CD14-positive monocyte (primary cell): ENCODE results near the gene IGF2BP1. TPM values are rescaled to one million over a fixed set of nuclear protein-coding genes. Genes with fewer than 3 reads are reported as not detected.

Experiments
- DNase-seq, 3 donors: peaks; one replicate each; pipeline ENCODE4 v3.0.0-alpha.2; 2011 to 2022
- H2AFZ ChIP-seq: 2 replicates; pipeline ENCODE4 v1.6.0; 2012; ENCODE audit warnings: mild to moderate bottlenecking, low read depth, low read length, inconsistent platforms; ENCODE audit not compliant: insufficient read depth, poor library complexity, severe bottlenecking
- H3K27ac ChIP-seq, 2 donors: 1 replicate in 1 of 2; 2 replicates in 1 of 2; pipeline ENCODE4 v1.5.1; 2012 to 2013; ENCODE audit warnings: low read length in 2 of 2, control low read depth in 1 of 2, inconsistent platforms in 1 of 2, low read depth in 1 of 2, mild to moderate bottlenecking in 1 of 2
- H3K27me3 ChIP-seq, 2 donors: one replicate each; pipeline versions ENCODE4 v1.6.0 to v1.6.1; 2011 to 2013; ENCODE audit warnings: low read length in 2 of 2; ENCODE audit not compliant: control insufficient read depth in 2 of 2, insufficient read depth in 2 of 2
- H3K36me3 ChIP-seq, 2 donors: replicated peaks in 1 of 2; 1 replicate in 1 of 2; 2 replicates in 1 of 2; pipeline versions ENCODE4 v1.5.1 to v1.6.1; 2012 to 2013; ENCODE audit warnings: low read length in 2 of 2, control low read depth in 1 of 2, inconsistent platforms in 1 of 2, mild to moderate bottlenecking in 1 of 2; ENCODE audit not compliant: insufficient read depth in 2 of 2, control insufficient read depth in 1 of 2
- H3K4me1 ChIP-seq, 2 donors: 1 replicate in 1 of 2; 2 replicates in 1 of 2; pipeline versions ENCODE4 v1.5.1 to v1.6.1; 2012 to 2013; ENCODE audit warnings: low read length in 2 of 2, control low read depth in 1 of 2, inconsistent platforms in 1 of 2, mild to moderate bottlenecking in 1 of 2, moderate library complexity in 1 of 2; ENCODE audit not compliant: insufficient read depth in 2 of 2, control insufficient read depth in 1 of 2
- H3K4me2 ChIP-seq: replicated peaks from 2 replicates; pipeline ENCODE3; 2012; ENCODE audit warnings: low read length, moderate library complexity, mild to moderate bottlenecking; ENCODE audit not compliant: poor library complexity, severe bottlenecking; ENCODE audit errors: extremely low read depth
- H3K4me3 ChIP-seq, 3 experiments: fragments of 200-600 bp in 1 of 3; sonication (generic) in 1 of 3; replicated peaks in 1 of 3; 1 replicate in 2 of 3; 2 replicates in 1 of 3; pipeline ENCODE4 v1.5.1; 2011 to 2013; ENCODE audit warnings: low read length in 3 of 3, mild to moderate bottlenecking in 3 of 3, control low read depth in 2 of 3, low read depth in 2 of 3, inconsistent platforms in 1 of 3, moderate library complexity in 1 of 3
- H3K79me2 ChIP-seq: 2 replicates; pipeline ENCODE4 v1.6.0; 2012; ENCODE audit warnings: mild to moderate bottlenecking, control low read depth, inconsistent platforms, low read length, moderate library complexity; ENCODE audit not compliant: insufficient read depth
- H3K9ac ChIP-seq: 2 replicates; pipeline ENCODE4 v1.6.0; 2017; ENCODE audit warnings: low read length, mild to moderate bottlenecking; ENCODE audit not compliant: insufficient read depth, poor library complexity, severe bottlenecking
- H3K9me3 ChIP-seq, 2 donors: replicated peaks in 1 of 2; 1 replicate in 1 of 2; 2 replicates in 1 of 2; pipeline versions ENCODE4 v1.5.1 to v1.6.1; 2012 to 2013; ENCODE audit warnings: low read length in 2 of 2, control low read depth in 1 of 2; ENCODE audit not compliant: control insufficient read depth in 1 of 2, insufficient read depth in 1 of 2
- H4K20me1 ChIP-seq: 2 replicates; pipeline ENCODE4 v1.6.0; 2012; ENCODE audit warnings: mild to moderate bottlenecking, low read length, control low read depth, moderate library complexity; ENCODE audit not compliant: insufficient read depth
- H3K27ac Mint-ChIP-seq, 7 donors: one replicate each; pipeline ENCODE4 v1.8.0; 2020; ENCODE audit warnings: mild to moderate bottlenecking in 7 of 7, mixed read lengths in 7 of 7, moderate library complexity in 6 of 7, inconsistent platforms in 2 of 7
- H3K27me3 Mint-ChIP-seq, 3 donors: one replicate each; pipeline ENCODE4 v1.8.0; 2021 to 2022; ENCODE audit warnings: low read depth in 3 of 3, mild to moderate bottlenecking in 3 of 3, mixed read lengths in 3 of 3, moderate library complexity in 3 of 3, inconsistent platforms in 1 of 3
- H3K36me3 Mint-ChIP-seq, 2 donors: one replicate each; pipeline ENCODE4 v1.8.0; 2020; ENCODE audit warnings: mixed read lengths in 2 of 2, inconsistent platforms in 1 of 2, mild to moderate bottlenecking in 1 of 2
- H3K4me1 Mint-ChIP-seq: one replicate; pipeline ENCODE4 v1.8.0; 2020; ENCODE audit warnings: mild to moderate bottlenecking, mixed read lengths
- H3K4me3 Mint-ChIP-seq, 2 donors: one replicate each; pipeline ENCODE4 v1.8.0; 2020; ENCODE audit warnings: mild to moderate bottlenecking in 2 of 2, mixed read lengths in 2 of 2, moderate library complexity in 1 of 2
- H3K9me3 Mint-ChIP-seq, 7 donors: one replicate each; pipeline ENCODE4 v1.8.0; 2020 to 2022; ENCODE audit warnings: mixed read lengths in 7 of 7, mild to moderate bottlenecking in 6 of 7, moderate library complexity in 6 of 7, inconsistent platforms in 2 of 7
- WGBS: methylation state at CpG from one replicate; pipeline ENCODE4 v1.1.5; 2013; ENCODE audit warnings: missing lambda C conversion rate; ENCODE audit not compliant: insufficient coverage; 5-methylcytosine and 5-hydroxymethylcytosine counted together
- intact Hi-C, 2 donors: fragments of 100-400 bp; cut with micrococcal nuclease; formaldehyde crosslinking; loops; one replicate each; pipeline versions ENCODE4 v1.15.0 to v1.15.1; 2023
- polyA plus RNA-seq, 3 donors: library from polyadenylated mRNA; depleted of rRNA in 1 of 3; unstranded in 2 of 3; stranded (reverse) in 1 of 3; fragments of 300-500 nt in 2 of 3; fragments of >200 nt in 1 of 3; fragmentation: Illumina TruSeq in 2 of 3; gene quantifications; 1 replicate in 2 of 3; 2 replicates in 1 of 3; pipeline ENCODE4 v1.2.3, GENCODE V29; 2012 to 2021
- TF ChIP-seq, protein P1 (sequence below): fragments of 200-600 bp; IDR thresholded peaks from one replicate; pipeline ENCODE4 v1.8.0; 2022; ENCODE audit warnings: antibody characterized with exemption, mild to moderate bottlenecking

The IGF2BP1 gene
- polyA plus RNA-seq, 3 donors = not detected

DNA sequence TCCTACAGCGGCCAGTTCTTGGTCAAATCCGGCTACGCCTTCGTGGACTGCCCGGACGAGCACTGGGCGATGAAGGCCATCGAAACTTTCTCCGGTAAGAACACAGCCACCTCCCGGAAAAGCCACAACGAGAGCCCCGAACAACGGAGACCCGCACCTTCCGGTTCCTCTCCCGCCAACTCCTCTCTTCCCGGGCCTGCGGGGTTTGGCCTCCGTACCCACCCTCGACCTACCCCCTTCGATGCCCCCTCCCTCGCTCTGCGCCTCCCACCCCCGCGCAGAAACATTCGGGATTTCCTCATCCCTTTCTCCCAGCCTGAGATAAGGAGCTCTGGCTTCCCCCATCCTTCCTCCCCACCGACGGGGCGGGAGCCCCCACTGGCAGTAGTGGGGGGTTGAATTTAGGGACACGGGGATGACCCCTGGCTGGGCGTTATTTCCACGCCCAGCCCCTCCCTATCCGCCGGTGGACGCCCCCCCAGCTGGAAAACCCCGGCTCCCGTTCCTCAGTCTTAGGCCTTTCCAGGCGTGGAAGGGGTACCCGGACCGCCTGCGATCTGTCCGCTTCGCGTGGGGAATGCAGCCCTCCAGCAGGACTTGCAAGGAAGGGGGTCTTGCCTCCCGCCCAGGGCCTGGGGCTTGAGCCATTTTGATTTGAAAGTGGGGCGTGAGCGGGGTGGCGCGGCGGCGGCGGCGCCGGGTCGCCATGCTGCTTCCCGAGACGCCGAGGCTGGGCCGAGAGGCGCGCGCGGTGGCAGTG lies 822 bp downstream of the IGF2BP1 start:
- Histone ChIP-seq H3K9me3 (peaks cover 5 to 11% of the 10 kb centered on the region in 2 donors), H3K79me2 (no peaks in the 10 kb centered on the region), H3K4me3 (peak overlapping the region in 1 of 3 experiments; percentile 63), H3K9ac (peak overlapping the region; percentile 8), H4K20me1 (no peaks in the 10 kb centered on the region), H2AFZ (peak overlapping the region; percentile 50), H3K27ac (no peak overlapping the region), H3K27me3 (peaks cover 90 to 100% of the 10 kb centered on the region in 2 donors), H3K4me2 (peak overlapping the region; percentile 58), H3K4me1 (peaks cover 24 to 30% of the 10 kb centered on the region in 2 donors), H3K36me3 (no peaks in the 10 kb centered on the region)
- no peak overlapping the region for H3K27ac Mint-ChIP-seq
- TF ChIP-seq, protein P1, sequence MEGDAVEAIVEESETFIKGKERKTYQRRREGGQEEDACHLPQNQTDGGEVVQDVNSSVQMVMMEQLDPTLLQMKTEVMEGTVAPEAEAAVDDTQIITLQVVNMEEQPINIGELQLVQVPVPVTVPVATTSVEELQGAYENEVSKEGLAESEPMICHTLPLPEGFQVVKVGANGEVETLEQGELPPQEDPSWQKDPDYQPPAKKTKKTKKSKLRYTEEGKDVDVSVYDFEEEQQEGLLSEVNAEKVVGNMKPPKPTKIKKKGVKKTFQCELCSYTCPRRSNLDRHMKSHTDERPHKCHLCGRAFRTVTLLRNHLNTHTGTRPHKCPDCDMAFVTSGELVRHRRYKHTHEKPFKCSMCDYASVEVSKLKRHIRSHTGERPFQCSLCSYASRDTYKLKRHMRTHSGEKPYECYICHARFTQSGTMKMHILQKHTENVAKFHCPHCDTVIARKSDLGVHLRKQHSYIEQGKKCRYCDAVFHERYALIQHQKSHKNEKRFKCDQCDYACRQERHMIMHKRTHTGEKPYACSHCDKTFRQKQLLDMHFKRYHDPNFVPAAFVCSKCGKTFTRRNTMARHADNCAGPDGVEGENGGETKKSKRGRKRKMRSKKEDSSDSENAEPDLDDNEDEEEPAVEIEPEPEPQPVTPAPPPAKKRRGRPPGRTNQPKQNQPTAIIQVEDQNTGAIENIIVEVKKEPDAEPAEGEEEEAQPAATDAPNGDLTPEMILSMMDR = no peak
- no peak for DNase-seq
- H3K4me3 Mint-ChIP-seq = peak overlapping the region; percentile 48 to 88
- WGBS = 1% methylated on average over 40 of the region's 63 CpGs
- intact Hi-C loops = no loop called here
- H3K36me3 Mint-ChIP-seq = peaks cover 3 to 12% of the 10 kb centered on the region in 2 donors
- H3K27me3 Mint-ChIP-seq = peaks cover 92 to 94% (median 92%) of the 10 kb centered on the region in 3 donors
- peaks cover 27% of the 10 kb centered on the region for H3K4me1 Mint-ChIP-seq
- peaks cover 0 to 32% (median 19%) of the 10 kb centered on the region in 7 donors for H3K9me3 Mint-ChIP-seq

DNA sequence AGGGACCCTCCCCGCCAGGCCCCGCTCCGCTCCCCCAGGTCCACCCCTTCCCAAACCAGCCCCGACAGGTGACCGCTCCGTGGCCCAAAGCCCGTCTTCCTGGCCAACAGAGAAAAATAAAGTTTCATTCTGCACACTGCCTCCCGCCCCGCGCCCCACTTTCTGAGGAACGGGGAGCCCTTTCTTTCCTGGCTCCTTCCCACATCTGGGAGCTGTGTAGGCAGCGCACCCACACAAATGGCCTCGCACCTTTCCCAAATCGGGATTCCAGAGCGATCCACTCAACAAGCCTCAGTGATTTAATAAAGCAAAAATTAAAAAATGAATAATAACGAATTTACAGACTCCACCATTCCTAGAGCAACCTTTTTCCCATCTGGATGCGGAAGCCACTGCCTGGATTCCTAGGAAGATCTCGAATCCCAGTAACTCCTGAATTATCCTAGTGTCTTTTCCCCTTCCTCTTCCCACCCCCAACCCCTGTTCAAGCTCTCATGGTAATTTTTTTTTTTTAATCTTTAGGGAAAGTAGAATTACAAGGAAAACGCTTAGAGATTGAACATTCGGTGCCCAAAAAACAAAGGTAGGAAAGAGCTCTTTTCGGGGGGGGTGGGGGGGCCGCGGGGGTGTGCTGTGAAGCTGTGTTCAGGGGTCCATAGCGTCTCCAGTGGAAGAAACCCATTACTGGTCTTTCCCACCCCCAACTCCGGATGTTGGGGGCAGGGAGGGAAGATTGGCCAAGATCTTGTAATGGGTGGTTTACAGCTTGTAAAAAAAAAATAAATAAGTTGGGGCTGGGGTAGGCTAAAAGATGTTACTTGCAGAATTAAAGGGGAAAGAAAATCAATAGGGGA lies 1.6 kb downstream of the IGF2BP1 start:
- Mint-ChIP-seq H3K9me3 (peaks cover 0 to 32% (median 20%) of the 10 kb centered on the region in 7 donors), H3K27ac (no peak overlapping the region), H3K36me3 (peaks cover 3 to 12% of the 10 kb centered on the region in 2 donors), H3K4me1 (peaks cover 27% of the 10 kb centered on the region), H3K4me3 (peak overlapping the region in 1 of 2 donors; percentile 81), H3K27me3 (peaks cover 95 to 97% (median 97%) of the 10 kb centered on the region in 3 donors)
- no peaks in the 10 kb centered on the region for H4K20me1 ChIP-seq
- peak overlapping the region; percentile 58 for H3K4me2 ChIP-seq
- TF ChIP-seq, protein P1 = no peak
- no peak overlapping the region for H3K27ac ChIP-seq
- H2AFZ ChIP-seq = peak overlapping the region; percentile 23
- H3K9ac ChIP-seq = no peak overlapping the region
- DNase-seq = no peak
- H3K27me3 ChIP-seq = peaks cover 93 to 100% of the 10 kb centered on the region in 2 donors
- WGBS = 4% methylated on average over 12 of the region's 25 CpGs
- intact Hi-C loops = no loop called here
- no peaks in the 10 kb centered on the region for H3K79me2 ChIP-seq
- no peaks in the 10 kb centered on the region for H3K36me3 ChIP-seq
- peaks cover 5 to 16% of the 10 kb centered on the region in 2 donors for H3K9me3 ChIP-seq
- H3K4me1 ChIP-seq = peaks cover 24 to 30% of the 10 kb centered on the region in 2 donors
- peak overlapping the region in 1 of 3 experiments; percentile 63 for H3K4me3 ChIP-seq
